22Rv1 (cell line): ENCODE data around the gene STARD10.

Experiments
- H3K27ac ChIP-seq: fragments of 450-650 bp; 2 replicates; pipeline ENCODE4 v1.5.1; 2017
- CTCF ChIP-seq: fragments of 450-650 bp; IDR thresholded peaks from 2 replicates; pipeline ENCODE4 v1.5.1; 2017; ENCODE audit warnings: mild to moderate bottlenecking
- ZFX ChIP-seq: fragments of 450-650 bp; IDR thresholded peaks from 2 replicates; pipeline ENCODE4 v1.6.1; 2017; ENCODE audit warnings: antibody characterized with exemption, borderline replicate concordance

STARD10 gene

GRCh38 chr11:72712841-72713240 is 81.0 kb downstream of the STARD10 start:
- no peak overlapping the region for H3K27ac ChIP-seq
- TF ChIP-seq CTCF: no peak
- no peak for TF ChIP-seq ZFX

- TF ChIP-seq ZFX (no peak), CTCF (no peak)
- H3K27ac ChIP-seq: no peak overlapping the region
These were observed 81.6 kb downstream of the STARD10 start for GRCh38 chr11:72712168-72712751.

GRCh38 chr11:72711141-72711540 is 82.7 kb downstream of the STARD10 start:
- TF ChIP-seq ZFX: no peak
- TF ChIP-seq CTCF: no peak
- no peak overlapping the region for H3K27ac ChIP-seq

- TF ChIP-seq CTCF (no peak), ZFX (no peak)
- no peak overlapping the region for H3K27ac ChIP-seq
These were observed 83.6 kb downstream of the STARD10 start for GRCh38 chr11:72710278-72710677.

- no peak overlapping the region for H3K27ac ChIP-seq
- no peak for TF ChIP-seq ZFX
- TF ChIP-seq CTCF: no peak
These were observed 84.2 kb downstream of the STARD10 start for GRCh38 chr11:72709478-72710238.

- TF ChIP-seq ZFX (no peak), CTCF (no peak)
- no peak overlapping the region for H3K27ac ChIP-seq
These were observed 86.8 kb downstream of the STARD10 start for GRCh38 chr11:72707032-72707431.

GRCh38 chr11:72706579-72706978 is 87.3 kb downstream of the STARD10 start:
- no peak for TF ChIP-seq CTCF
- TF ChIP-seq ZFX: no peak
- no peak overlapping the region for H3K27ac ChIP-seq
